ENCODE data around the gene SBF2.
A peak's percentile ranks its signal among the peaks of the same experiment; 100 is the strongest.
"Not testable (repeated sequence)": the region's sequence is repeated elsewhere in the genome, so short reads cannot be mapped to it uniquely, and the experiment has no call there.

The SBF2 gene

DNA sequence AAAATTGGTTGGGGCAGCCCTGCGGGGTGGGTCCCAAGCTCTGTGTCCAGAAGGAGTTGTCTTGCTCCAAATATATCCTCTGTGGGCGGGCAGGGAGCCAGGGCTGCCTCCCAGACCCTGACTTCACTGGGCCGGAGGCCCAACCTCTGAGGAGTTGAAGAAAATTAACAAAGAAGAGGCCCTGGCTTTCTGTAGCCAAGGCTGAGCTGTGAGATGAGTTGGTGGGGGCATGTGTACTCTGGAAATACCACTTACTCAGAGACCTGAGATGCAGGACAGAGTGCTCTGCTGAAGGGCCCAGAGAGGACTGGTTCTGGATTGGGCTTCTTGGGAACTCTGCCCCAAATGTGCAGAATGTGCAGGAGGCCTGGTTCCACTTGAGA lies 533.8 kb downstream of the SBF2 start:
- DNase-seq, result peak; percentile 96

DNA sequence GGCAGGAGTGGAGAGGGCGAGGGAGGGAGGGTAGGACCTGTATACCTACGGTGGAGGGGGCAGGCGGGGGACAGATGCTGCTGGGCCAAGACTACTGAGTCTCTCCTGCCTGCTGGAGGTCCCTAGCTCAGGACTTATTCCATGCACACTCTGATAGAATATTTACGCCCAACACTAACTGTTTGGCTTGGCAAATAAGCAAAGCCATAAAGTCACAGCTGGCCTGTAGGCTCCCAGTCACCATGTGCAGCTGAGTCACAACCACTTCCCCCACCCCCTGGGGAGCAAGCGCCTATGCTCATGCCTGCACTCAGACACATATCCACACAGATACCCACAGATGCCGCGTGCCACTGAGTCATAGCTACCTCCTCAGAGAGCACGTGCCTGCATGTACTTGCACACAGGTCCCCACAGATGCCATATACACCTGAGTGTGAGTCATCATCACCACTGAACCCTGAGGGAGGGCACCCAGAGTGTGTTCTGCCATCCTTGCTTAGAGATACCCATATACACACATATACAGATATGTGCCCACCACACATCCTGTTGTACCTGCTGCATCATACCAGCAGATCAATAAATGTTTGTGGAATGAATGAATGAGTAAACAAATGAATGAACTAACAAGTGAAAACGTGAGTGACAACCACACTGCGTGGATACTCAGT lies 534.4 kb downstream of the SBF2 start:
- peak; percentile 100 for DNase-seq

DNA sequence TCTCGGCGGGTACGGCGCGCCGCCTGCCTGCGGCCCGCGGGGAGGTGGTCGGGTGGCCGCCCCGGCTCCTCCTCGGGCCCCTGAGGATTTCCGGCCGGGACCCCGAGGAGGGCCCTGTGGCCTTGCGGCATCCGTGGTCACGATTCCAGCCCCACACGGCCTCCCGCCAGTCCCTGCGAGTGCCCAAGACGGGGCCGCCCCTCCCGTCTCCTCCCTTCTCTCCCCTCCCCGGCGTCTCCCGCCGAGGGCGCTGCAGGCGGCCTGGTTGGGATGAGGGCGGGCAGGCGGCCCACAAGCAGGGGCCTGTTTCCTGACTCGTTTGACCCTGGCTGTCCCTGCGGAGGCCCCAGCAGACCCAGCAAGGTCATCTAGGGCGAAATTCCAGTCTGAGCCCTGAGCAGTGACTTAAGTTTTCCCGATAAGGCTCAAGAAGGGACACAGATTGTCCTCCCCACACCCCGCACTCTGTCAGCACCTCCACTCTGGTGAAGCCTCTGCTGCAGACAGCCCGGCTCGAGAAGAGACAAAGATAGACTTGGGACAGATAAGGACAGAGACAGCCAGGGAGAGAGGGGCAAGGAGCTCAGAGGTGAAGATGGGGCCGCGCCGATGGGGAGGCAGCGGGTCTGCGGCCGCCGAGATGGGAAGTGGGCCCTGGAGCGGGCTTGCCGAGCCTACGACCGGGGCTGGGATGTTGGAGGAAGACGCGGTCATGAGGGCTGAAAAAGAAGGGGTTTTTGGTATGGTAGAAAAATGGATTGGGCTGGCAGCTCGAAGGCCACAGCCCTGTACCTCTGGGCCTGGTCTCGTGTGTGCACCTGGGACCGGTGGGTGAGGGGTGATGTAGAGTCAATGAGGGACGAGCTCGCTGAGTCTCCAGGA lies 535.1 kb downstream of the SBF2 start:
- DNase-seq, result peak; percentile 85

DNA sequence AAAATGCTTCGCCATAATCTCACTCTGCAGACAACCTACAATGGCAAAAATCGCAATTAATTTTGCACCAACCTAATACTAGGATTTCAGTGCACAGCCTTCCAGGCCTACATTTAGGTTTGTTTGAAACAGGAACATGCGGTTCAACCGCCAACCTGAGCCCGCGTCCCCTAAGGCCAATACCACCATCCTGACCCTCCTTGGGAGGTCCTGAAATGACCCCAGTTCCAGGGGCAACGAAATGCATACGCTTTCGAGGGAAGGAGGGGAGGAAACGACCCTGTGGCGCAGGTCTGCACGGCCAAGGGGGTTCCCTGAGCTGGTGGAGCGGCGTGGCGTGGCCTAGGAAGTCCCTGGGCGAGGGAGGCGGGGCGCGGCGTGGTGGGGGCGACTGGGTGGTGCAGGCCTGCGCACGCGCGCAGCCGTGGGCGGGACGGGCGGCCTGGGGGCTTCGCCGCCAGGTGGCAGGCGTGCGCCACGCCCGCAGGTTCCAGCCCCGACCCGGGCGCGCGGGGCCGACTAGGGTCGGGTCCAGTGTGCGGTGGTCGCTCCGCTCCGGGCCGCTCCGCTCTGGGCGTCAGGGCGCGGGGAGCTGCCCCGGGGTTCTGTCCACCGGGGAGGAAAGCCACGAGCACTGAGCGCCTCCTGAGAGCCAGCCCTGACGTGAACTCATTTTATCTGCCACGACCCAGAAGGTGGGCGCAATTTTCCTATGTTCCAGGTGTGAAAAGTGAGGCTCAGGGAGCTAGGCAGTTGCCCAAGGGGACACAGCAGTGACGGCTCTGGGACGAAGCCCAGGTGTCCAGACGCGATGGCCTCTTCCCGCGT lies 536.0 kb downstream of the SBF2 start:
- peak; percentile 71 for DNase-seq

DNA sequence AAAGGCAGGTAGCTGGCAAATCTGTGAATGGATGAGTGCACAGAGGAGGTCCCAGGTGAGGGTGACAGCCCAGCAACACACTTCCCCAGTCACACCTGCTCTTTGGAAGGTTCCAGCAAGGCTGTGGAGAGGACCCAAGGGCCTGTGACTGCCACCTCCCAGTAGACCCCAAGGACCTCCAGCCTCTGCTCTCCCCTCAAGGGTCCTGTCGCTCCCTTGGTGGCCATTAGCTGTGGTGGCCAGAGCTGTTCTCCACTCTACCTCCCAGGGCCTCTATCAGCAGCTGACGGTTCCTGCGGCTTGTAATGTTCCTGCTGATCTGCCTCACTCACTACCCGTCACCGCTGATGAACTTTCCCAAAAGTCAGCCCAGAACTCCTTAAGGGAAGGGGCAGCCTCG lies 537.1 kb downstream of the SBF2 start:
- DNase-seq, result no peak

DNA sequence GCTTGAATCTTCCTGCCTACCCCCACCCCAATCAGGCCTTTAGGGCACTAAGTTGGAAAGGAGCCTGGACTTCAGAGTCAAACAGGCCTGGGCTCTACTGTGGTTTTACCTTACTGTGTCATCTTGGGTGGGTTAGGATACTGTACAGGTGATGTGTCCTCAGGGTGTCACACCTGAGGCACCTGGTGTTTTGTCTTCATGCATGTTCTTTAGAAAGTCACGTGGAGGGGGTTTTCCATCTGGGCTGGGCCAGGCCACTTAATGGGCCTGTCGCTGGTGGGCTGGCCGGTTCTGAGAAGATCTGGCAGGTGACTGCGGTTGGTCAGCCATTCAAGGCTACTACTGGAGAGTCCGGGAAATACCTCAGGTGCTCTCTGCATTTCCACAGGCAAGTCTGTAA lies 537.6 kb downstream of the SBF2 start:
- no peak for DNase-seq

DNA sequence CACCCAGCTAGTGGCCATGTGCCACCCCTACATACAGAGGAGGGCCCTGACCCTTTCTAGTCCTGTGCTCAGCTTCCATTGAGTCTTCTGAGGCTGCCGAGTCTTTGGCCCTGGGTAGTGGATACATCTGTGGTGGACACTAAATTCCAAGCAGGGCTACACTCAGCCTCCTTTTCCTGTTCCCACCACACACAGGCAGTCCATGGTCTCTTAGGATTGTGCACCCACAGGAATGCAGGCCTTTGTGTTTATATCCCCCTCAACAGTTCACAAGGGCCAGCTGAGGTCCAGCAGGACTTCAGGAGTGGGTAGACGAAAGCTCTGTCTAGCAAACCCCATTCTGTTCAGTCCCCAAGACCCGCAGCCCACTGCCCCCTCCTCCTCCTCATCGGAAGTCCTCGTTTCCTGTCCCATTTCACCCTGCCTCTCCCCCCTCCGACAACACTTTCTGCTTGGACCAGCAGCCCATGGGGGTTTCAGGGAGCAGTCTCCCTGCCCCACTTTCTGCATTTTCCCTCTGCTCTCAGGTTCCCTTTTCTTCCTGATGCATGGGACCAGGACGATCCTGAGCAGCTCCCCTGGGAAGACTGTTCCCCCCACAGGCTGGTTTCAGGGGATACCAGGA lies 538.3 kb downstream of the SBF2 start:
- peak; percentile 91 for DNase-seq

DNA sequence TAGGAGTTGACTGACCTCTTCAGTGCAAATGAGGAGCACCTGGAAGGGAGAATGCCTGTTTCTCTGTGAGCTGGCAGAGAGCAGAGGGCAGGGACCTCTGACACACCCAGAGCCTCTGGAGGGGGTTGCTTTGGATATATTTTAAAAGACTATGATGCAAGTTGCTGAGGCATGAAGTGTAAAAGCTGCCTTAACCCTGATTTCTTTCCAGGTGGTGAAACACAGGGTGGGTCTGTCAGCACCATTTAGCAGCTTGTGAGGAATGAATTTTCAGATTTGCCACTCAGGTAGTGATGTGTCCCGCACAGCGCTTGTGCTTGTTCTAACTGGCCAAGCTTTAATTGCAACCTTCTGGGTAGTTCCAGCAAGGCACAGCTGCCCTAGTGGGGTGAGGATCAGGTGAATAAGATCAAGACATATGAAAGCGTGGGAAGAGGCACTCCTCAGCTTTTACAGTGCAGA lies 540.0 kb downstream of the SBF2 start:
- DNase-seq, result peak; percentile 45

DNA sequence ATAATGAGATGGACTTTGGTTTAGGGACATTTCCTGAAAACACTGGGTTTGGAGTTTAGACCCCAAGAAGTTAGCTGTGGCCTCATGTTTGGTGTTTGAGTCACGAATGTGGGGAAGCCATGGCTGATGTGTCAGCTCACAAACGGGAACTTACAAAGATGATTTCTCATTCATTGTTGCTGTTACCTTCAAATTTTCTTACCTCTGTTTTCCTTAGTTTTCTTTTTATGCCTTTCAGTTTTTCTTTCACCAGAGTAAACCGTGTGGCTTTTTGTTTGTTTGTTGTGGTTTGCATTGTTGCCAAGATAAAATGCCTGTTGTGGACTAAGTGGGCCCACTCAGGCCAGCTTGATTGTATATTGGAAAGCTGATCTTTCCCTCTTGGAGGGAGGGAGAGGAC lies 541.0 kb downstream of the SBF2 start:
- DNase-seq, result peak; percentile 76

DNA sequence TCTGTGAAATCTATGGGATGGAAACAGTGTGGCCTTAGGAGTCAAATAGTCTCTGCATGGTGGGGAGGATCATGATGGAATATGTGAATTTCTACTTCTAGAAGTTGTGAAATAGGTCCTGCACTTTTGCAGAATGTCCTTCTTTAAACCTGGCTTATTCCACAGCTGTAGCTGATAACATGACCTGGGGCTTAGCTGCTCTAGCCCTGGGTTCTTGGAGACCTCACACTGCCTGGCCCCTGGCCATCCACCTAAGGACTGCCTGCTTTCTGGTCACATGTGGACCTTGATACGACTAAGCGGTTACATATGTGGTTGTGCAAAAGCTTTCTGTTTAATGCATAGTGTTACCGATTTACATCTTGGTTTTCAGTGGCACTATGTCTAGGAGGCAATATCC lies 541.9 kb downstream of the SBF2 start:
- peak; percentile 62 for DNase-seq

DNA sequence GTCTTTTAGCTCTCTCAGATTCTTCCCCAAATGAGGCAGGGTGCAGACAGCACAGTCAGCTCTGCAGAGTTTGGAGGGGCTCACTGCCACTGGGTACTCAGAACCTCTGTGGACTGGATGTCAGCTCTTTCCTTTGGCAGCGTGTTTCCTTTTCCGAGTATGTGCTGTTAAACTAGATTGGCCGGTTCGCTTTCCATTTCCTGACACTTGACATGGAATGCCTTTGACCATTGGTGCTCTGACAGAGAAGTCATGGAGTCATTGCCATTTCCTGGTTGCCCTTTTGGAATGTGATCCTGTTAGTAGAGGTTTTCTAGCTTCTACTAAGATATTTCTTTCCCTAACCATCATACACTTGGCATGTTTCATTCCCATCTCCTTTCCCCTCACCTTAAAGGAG lies 543.5 kb downstream of the SBF2 start:
- DNase-seq, result no peak

DNA sequence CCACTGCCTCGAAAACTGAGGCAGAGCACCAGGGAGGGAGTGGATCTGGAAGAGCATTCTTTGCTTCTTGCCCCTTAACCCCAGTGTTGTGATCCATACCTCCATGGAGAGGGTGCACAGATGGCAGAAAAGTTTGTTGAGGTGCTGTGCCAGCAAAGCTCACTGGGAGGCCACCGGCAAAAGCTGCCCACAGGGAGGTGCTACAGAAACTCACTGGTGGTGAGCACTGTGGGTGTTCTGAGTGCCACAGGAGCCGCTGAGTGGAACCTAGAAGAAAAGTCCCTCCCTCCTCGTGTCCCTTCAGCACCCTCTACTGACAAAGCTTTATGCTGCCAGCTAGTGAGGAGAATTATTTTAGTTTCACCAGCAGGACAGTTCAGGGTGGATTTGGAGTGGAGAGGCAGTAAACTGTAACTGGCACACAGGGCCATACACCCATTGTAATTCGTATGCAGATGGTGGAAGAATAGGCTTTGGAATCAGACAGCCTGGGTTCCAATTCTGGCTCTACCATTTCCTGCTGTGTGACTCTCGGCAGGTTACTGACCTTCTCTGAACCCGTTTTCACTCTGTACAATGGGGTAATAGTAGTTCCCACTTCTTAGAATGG lies 545.6 kb downstream of the SBF2 start:
- peak; percentile 82 for DNase-seq

DNA sequence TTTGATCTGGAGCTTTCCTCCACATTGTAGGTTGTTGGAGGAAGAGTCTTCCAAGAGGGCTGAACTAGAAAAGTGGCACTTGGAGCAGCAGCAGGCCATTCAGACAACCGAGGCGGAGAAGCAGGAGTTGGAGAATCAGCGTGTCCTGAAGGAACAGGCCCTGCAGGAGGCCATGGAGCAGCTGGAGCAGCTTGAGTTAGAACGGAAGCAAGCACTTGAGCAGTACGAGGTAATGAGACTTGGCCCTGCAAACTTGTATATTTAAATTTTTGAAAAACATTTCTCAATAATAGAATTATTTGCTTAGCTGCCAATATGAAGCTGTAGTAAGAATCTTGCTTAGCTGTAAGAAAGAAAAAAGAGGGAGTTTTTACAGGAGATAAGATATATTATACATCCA lies 546.2 kb downstream of the SBF2 start:
- no peak for DNase-seq

DNA sequence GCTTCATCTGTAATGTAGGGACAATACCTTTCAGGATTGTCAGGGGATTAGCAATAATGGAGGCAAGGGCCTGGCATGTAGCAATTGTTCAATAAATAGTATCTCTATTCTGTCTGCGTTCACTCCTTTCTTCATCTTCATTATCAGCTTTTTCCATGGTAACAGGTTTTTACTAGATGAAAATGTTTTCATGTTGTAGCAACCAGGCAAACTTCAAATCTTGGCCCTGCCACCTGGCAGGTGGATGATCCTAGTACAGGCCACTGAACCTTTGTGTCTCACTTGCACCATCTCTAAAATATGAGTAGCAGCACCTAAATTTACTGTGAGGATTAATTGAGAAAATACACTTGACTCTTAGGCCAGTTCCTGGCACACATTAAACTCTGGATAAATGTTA lies 546.8 kb downstream of the SBF2 start:
- no peak for DNase-seq

DNA sequence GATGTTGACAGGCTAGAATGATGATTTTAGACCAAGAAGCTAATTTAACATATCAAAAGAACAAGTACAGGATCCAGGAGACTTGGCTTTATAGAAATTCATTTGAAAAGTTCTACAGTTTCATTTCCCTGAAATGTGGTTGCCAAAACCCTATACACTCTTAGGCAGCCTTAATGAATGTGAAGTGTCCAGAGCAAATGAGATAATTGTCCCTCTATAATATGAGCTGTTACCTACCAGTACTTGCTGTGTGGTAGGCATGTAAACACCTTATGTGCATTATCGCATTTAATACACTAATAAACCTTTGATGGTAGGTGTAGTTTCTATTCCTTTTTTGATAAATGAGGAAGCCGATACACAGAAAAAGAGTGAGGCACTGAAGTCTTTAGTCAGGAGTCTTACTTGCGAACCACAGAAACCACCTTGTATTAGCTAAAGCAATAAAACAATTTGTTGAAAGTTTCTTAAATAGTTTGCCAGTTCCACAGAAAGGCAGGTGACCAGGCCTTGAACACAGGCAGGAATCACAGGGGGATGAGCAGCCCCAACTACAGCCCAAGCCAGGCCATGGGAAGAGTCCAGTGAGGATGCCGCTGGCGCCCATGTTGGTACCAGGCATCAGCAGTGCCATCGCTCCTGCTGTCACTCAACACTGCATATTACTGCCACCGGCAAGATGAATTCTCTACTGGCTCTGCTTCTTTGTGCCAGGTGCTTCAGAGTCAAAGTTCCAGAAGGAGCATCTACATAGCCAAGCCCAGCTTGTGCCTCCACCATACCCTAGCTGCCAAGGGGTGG lies 548.4 kb downstream of the SBF2 start:
- DNase-seq, result no peak

DNA sequence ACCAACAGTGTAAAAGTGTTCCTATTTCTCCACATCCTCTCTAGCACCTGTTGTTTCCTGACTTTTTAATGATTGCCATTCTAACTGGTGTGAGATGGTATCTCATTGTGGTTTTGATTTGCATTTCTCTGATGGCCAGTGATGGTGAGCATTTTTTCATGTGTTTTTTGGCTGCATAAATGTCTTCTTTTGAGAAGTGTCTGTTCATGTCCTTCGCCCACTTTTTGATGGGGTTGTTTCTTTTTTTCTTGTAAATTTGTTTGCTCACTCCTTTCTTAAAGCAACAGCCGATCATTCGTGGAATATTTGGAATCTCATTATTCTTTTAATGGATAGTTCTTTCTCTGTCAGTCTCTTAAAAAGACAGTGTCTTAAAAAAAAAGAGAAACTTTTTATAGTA lies 550.5 kb downstream of the SBF2 start:
- DNase-seq, result not testable (repeated sequence)

DNA sequence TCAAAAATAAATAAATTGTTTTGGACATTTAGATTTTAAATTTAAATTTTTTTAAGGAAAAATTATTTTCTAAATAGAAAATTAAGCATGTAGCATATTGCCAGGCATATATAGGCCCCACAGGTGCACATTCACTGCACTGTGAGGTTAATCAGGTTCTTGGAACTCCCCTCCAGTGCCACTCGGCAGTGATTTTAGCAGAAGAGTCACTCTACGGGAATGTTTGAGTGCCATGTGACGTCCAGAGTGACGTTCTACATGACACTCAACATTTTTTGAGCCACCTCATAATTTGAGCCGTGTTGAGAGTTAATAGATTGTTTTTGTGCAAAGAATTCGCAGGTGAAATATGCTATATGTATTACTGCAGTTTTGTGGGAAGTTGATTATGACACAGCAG lies 552.8 kb downstream of the SBF2 start:
- no peak for DNase-seq

DNA sequence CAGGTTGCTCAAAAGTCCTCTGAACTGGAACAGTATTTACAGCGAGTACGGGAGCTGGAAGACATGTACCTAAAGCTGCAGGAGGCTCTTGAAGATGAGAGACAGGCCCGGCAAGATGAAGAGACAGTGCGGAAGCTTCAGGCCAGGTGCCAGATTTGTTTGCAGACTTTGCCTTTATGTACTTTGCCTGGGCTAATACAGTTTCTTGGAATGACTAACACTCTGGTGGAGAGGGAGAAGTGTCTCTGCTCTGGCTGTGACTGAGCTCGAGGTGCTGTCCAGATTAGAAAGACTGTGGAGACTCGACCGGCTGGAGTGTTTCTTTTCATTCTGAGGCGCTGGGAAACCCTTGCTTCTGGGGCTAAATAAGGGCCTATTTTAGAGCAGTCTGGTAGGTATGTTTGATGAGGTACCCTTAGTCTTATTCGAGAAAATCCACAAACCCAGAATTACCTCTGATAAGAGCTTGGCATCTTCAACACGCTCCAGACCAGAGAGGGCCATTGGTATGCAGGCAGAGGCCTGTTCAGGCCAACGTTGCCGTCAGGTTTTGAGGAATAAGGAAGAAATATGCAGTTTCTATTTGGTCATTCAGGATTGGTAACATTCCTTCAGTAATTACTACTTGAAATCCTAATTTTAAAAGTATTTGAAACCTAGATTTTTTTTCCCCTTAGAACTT lies 553.7 kb downstream of the SBF2 start:
- DNase-seq, result no peak

DNA sequence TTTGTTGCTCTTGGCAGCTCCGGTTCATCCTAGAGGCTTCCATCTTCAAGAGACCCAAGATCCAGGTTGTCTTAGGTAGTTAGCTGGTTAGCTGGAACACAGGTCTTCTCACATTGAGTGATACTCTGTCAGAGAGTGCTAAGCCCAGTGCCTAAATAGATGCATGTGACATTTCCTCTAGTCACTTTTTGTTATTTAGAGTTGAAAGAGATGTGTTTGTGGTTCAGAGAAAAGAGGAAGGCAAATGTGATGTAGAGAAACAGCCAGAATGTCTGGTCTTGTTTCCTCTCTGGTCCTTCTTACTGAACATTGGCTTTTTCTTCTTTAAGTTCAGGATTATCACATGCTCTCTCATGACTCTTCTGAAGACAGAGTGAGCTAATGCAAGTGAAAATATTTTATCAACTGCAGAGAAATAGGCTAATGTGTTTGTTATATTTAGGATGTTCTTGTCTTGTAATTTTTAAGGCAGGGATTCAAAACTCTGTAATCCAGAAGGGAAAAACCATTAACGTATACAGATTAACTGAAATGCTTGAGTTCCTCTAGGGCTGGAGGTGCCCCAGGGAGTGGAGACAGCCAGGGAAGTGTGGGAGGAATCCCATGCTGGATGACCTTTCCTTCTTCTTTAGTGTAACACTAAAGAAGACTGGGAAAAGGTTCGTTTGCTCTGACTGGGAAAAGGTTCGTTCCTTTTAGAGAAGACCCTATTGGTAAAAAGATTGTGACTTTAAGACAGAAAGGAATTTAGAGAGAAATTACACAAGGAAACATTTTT lies 554.7 kb downstream of the SBF2 start:
- DNase-seq, result no peak

DNA sequence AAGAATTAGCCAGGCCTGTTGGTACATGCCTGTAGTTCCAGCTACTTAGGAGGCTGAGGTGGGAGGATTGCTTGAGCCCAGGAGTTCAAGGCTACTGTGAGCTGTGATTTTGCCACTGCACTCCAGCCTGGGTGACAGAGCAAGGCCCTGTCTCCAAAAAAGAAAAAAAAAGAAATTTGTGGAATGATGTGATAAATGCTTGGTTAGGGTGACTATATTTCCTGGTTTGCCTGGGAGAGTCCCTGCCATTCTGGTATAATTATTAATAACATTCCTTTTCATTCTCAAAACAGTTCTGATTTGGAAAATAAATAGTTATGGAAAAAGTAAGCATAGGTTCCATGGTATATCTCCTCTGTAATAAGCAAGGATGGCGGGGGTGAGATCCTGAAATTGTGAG lies 555.3 kb downstream of the SBF2 start:
- no peak for DNase-seq
